HG03354 (cell line): Measurements from ENCODE around the gene PRDM16.

Source experiments
- ATAC-seq: cut with Tn5 transposase; IDR thresholded peaks from one replicate; pipeline ENCODE4 v1.9.1; 2021; ENCODE audit warnings: mild to moderate bottlenecking; ENCODE audit not compliant: unreplicated experiment, poor library complexity, severe bottlenecking

Gene PRDM16

GRCh38 chr1:3382326-3383057 is 313.5 kb downstream of the PRDM16 start:
- ATAC-seq: no peak

GRCh38 chr1:3383679-3384078 is 314.7 kb downstream of the PRDM16 start:
- no peak for ATAC-seq

GRCh38 chr1:3384407-3384806 is 315.4 kb downstream of the PRDM16 start:
- no peak for ATAC-seq

- no peak for ATAC-seq
These were observed 317.4 kb downstream of the PRDM16 start for GRCh38 chr1:3386205-3387002.

GRCh38 chr1:3387401-3387800 is 318.4 kb downstream of the PRDM16 start:
- no peak for ATAC-seq

- no peak for ATAC-seq
These were observed 320.3 kb downstream of the PRDM16 start for GRCh38 chr1:3389093-3389833.

GRCh38 chr1:3390291-3390690 is 321.3 kb downstream of the PRDM16 start:
- ATAC-seq: no peak

- ATAC-seq: no peak
These were observed 322.7 kb downstream of the PRDM16 start for GRCh38 chr1:3391711-3392110.

DNA sequence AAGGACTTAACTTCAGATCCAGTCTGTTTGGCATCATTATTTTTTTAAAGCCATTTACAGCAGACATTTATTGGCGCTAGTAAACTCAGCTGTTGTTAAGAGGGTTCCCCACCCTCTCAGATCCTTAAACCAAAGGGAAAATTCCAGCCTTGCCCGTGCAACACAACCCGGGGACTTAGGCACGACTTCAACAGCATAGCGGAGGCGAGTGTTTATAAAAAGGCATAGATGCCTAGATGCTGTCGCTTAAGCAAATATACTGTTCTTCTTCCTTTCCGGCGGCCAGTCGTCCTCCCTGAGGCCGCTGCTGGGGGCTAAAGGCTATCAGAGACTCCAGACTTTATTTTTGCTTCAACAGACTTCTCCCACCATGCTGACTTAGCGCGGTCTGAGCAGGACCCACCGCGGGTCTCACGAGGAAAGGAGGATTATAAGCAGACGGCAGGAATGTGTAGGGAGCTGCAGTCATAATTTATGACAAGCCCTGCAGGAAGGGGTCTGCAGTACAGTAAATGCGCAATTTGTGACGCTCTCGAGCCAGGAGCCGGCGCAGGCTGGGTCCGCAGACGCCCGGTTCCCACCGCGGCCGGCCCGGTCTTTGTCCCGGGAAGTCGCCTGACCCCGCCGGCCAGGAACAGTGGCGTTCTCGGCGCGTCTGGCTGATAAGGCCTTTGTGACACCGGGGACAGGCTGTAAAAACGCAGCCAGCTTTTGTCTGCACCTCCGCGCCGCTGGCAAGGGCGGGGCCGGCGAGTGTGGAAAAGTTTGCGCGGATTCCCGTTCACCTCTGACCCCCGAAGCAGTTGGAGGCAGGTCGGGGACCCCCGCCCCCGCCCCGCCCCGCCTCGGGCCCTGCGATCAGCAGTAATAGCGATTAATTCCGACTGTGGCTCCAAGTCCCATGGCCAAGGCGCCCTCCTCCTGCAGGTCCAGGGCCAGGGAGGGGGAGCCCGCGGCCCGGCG is 324.3 kb downstream of the PRDM16 start:
- no peak for ATAC-seq

DNA sequence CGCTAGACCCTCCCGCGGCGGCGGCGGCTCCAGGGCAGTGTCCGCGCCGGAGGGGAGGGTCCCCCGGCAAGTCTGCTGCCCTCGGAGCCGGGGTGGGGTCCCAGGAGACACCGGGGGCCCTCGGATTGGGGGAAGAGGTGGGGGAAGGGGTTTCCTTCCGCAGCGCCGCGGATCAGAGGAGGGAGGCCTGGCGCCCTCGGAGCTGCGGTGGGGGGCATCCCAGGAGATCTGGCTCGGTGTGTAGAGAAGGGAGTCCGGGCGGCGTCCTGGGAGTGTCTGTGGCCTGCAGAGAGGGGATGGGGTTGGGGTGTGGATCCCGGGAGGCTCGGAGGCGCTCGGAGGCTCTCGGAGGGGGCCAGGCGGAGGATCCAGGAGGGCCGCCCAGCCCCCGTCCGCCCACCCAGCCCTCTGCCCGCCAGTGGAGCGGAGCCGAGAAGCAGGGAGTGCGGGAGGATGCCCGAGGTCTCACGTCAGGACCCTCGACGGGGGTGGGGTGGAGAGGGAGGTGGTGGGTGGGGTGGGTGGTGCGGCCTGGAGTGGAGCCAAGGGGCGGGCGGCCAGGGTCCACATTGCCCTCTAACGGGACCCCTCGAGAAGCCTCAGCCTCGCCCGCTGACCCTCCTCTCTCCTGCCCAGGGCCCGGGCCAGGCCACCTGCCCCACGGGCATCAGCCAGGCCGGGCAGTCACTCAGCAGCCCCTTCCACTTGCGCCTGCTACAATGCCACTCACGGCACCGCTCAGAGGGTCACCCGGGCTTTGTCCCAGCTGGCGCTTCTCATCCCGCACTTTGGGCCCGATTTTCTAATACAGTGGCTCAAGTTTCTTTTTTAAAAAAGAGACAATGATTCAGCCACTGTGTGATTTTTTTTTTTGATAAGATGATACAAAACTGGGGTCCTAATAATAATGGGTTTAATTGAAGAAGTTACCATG is 325.3 kb downstream of the PRDM16 start:
- no peak for ATAC-seq

DNA sequence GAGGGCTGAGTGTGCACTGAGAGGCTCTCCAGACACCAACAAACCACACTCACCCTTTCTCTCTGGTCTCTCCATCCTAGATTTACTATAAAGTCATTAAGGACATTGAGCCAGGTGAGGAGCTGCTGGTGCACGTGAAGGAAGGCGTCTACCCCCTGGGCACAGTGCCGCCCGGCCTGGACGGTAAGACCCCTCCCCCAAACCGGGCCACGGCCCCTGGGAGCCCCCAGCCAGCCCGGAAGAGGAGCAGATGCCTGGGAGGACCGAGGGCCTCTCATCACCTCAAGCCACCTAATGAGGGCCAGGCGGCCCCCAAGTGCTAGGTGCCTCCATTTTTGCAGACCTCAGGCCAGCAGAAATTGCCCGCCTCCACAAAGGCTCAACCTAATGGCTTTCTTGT is 327.4 kb downstream of the PRDM16 start:
- no peak for ATAC-seq

DNA sequence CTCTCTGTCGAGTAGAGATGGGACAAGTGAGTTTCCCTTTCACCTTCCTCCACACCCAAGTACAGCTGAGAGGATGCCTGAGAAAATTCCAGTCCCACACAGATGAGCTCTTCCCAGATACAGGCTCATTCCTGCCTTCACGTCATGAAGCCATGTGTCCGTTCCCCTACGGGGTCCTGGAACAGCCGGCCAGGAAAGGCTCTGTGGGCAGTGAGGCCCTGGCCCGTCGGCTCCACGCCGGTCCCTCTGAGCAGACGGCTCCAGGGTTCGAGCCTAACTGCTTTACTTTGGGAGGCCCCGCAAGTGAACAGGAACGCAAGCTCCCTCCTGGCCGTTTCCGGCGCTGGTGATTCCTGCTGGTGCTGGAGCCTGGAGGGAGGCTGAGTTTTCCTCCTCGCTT is 328.3 kb downstream of the PRDM16 start:
- ATAC-seq: no peak

DNA sequence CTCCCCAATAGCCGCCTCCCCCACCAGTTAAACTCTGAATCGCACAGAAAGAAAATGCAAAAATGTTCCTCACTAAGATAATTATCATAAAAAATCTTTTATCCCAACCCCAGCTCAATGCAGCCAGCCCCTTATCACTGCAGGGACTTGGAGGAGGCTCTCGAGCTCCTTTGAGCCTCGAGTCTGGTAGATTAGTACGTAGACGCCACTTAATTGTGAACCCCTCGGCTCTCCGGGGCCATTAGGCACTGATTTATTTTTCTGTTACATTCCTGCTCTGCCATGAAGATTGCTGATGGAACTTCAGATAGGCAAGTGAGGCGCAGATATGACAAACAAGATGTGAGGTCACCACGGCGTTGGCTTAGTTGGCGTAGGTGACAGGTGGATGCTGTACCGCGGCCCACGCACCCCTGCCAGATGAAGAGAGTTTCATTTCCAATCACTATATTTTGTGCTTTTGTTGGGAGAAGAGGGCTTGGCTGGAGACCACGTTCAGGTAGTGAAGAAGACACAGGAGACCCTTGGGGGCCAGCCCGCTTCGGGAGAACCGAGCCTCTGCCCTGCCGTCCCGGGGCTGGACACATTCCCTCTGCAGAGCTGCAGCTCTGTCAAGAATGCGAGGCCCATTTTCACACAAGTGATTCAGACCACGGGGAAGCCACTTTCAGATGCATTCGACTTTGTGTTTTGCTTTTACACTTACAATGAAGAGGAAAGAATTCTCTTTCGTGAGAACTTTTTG is 329.6 kb downstream of the PRDM16 start:
- no peak for ATAC-seq

DNA sequence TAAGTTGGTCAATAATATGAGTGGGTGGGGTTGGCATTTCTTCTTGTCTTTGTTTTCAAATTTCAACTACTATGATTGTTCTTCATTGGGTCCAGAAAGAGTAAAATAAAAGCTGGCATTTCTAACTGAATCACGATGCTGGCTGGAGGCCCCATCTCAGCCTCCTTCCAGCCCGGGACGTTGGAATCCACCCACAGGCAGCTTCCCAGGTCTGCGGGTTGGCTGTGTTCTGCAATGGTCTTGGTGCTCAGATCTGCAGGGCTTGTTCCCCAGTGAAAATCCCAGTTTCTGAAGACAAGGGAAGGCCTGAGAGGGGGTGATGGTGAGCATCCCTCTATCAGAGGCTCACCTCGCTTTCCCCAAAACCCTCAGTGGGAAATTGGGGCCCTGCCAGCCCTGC is 330.7 kb downstream of the PRDM16 start:
- no peak for ATAC-seq

GRCh38 chr1:3401585-3402257 is 332.7 kb downstream of the PRDM16 start:
- ATAC-seq: no peak

DNA sequence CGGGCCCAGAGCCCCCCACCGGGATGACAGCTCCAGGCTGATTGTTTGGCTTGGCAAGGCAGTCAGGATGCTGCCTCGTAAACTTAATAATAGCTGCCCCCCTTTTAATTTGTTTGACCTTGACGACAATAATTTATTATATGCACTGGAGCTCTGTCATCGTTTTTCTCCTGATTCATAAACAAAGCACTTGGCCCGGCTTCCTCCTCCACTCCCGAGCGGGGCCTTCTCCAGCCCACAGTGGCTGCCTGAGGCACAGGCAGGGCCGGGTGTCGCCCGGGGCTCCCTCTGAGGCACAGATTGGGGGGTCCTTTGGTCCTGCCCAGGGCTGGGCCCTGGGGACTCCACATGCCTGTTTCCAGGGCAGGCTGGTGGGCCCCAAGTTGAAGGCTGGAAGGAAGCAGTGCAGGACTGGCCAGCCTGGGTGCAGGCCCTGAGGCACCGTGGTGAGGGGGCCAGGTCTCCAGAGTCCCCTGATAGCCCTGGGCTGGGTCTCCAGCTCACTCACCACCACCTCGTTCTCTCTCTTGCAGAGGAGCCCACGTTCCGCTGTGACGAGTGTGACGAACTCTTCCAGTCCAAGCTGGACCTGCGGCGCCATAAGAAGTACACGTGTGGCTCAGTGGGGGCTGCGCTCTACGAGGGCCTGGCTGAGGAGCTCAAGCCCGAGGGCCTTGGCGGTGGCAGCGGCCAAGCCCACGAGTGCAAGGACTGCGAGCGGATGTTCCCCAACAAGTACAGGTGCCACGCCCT is 333.4 kb downstream of the PRDM16 start:
- ATAC-seq: no peak

GRCh38 chr1:3403011-3403345 is 334.0 kb downstream of the PRDM16 start:
- ATAC-seq: no peak
